ENCODE results near the gene JARID2.

JARID2 gene

GRCh38 chr6:15362274-15363160 is 116.6 kb downstream of the JARID2 start:
- DNase-seq: no peak

DNA sequence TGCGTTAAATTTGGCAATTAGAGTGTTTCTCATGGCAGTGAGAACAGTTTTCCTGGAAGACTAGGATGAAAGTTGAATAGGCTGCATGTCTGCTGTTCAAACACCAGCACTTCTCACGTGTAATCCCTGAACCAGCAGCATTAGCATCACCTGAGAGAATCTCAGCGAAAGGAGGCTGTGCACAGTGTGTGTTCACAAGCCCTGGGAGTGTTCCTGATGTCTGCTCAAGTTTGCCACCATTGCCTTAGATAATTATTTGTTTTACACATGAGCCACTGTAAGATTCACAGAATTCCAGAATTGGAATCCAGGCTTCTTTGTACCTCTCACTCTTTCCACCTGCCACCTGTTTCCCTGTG is 117.3 kb downstream of the JARID2 start:
- no peak for DNase-seq

DNA sequence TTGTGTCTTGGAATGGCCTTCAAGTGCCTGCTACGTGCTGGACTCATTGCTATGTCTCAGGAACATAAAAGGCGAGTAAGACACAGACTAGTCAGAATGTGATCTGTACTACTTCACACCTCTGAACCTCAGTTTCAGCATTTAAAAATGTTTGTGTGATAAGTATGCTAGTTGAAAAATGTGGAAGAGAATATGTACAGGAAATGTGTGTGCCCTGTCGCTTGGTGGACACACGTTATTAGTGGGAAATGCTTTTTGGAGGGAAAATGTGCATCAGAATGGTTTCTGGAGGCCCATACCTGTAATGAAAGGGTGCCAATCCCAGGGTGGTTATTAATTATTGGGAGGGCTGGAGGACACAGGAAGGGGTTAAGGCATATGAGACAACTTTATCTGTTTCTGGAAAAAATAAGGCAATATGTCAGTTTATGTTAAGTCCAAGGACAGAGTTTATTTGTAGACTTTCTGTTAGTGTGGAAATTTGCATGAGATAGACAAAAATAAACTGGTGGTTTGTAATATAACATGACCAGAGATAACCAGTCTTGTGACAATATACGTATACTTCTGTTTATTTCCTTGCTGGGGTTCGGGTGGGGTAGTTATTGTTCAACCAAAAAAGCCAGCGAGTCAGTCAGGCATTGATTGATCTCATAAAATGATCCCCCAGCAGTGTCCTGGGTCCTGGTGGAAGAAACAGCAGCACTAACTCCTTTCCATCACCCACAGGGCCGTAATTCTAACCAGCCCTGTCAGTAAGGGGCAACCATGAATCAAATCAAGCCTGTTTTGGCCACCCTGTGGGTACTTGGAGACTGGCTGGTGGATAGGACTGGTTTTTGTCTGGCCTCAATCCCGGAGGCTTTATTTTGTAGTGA is 117.9 kb downstream of the JARID2 start:
- no peak for DNase-seq

DNA sequence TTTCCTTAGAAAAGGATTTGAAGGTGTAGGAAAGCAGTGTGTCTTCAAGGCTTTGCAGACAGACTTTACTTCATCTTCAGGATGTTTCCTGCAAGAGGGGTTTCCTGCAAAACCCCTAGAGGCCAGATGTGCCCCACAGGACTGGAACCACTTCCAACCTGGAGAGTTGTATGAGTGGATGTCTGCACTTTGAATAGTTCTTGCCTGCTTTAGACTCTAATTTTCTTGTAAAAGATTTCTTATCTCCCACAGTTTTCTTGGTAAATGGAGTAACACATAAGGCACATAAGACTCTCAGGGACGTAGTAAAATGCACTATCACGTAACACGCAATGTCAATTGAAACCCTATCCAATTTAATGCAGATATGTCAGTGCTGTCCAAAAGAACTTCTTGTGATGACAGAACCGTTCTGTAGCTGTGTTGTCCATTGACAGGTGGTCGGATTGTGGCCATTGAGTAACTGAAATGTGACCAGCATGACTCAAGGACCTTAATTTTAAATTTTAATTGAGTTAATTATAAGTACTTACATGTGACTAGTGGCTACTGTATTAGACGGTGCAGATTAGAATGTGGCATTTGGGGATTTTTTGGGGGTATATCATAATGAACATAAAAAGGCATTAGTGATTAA is 118.7 kb downstream of the JARID2 start:
- DNase-seq: no peak

GRCh38 chr6:15365273-15365687 is 119.4 kb downstream of the JARID2 start:
- DNase-seq: peak; percentile 95

DNA sequence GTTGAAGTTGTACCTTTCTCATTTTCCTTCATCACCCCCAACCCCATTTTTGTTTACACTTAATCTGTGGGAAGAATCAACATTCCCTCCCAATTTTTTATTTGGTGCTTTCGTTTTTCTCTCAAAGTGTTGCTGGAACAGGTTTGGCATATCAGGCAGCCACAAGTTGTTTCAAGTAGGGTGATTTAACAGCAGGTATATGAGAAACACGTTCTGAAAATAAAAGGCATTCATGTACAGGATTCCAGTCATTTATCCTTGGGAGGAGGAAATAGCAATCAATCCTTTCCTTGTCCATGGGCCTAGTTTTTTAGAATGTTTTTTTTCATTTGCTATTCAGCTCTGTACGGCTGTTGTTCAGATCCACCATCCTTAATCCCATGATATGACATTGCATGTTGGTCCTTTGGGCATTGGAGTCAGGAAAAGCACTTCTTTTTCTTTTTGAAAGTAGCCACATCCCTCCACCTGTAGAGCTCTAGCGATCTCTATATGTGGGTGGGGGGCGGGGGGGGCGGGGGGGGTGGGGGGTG is 120.2 kb downstream of the JARID2 start:
- DNase-seq: no peak

DNA sequence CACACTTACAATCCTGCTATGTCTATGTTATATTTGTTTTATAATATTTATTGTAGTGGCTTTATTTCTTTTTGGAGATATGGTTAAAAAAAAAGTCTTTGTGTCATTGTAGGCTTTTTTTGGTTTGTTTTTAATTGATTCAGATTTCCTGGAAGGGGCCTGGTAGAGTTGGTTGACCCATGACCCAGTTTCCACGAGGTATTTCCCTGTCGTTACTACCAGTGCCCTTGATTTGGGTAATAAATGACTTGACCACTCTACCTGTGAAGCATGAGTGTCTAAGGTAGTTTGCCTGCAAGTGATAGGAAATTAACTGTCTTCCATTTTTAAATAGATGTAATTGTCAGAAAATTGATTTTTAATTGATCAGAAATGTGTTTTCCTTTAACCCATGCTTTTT is 121.0 kb downstream of the JARID2 start:
- DNase-seq: no peak

- no peak for DNase-seq
These were observed 122.3 kb downstream of the JARID2 start for GRCh38 chr6:15368186-15368585.

DNA sequence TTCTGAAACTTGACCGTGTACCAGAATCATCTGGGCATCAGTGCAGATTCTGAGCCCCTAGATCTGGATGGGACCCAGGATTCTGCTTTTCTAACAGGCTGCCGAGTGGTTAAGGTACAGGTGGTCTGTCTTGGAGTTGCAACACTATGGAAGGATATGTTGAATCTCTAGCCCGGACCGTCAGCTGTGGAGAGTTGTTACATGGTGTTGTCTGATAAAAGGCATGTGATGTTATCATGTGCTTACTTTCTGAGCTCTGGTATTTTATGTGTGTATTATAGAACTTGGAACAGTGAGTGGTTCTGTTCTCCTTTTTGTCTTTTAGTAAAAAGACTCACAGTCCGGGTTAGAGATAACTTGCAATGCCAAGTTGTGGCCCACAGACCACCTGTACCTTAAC is 123.0 kb downstream of the JARID2 start:
- DNase-seq: no peak

GRCh38 chr6:15369838-15370237 is 124.0 kb downstream of the JARID2 start:
- peak; percentile 28 for DNase-seq

- DNase-seq: no peak
These were observed 125.1 kb downstream of the JARID2 start for GRCh38 chr6:15370733-15371671.

- DNase-seq: no peak
These were observed 127.1 kb downstream of the JARID2 start for GRCh38 chr6:15372932-15373331.

GRCh38 chr6:15374119-15374518 is 128.2 kb downstream of the JARID2 start:
- no peak for DNase-seq

GRCh38 chr6:15375018-15375417 is 129.1 kb downstream of the JARID2 start:
- DNase-seq: no peak

- no peak for DNase-seq
These were observed 129.9 kb downstream of the JARID2 start for GRCh38 chr6:15375638-15376290.

- DNase-seq: no peak
These were observed 131.1 kb downstream of the JARID2 start for GRCh38 chr6:15376900-15377487.

DNA sequence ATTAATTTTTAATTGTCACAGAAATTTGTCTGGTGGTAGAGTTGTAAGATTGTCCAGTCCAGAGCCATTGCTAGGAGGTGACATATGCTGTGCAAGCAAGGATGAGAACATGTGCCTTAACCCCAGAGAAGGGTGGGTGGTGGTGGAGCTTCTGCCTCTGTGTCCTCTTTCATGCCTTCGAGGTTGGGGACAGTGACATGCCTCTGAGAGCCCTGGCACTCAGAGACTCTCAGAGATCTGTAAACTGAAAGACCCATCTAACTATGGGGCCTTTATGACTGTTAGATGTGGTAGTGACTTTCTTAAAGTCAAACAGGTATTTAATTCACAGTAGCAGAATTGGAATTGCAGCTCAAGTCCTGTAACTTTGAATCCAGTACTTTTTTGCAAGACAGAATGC is 132.4 kb downstream of the JARID2 start:
- DNase-seq: no peak

DNA sequence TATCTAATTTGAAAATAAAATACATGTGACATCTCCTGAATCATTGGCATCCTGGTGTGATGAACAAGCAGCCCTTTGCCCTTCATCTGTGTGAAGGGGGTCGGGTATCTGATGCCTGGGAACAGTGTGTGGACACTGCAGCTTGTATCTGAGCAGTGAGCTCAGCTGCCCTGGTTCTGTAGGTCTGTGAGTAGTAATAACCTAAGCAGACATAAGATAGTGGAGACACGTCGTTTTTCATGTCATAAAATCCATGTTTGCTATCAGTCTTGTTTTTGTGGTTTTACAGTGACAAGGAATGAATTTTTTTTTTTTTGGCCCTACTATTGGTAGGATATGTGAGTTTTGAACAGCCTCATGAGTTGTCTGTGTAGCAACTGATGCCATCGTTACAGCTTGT is 133.0 kb downstream of the JARID2 start:
- DNase-seq: no peak

- no peak for DNase-seq
These were observed 134.5 kb downstream of the JARID2 start for GRCh38 chr6:15380351-15380750.

DNA sequence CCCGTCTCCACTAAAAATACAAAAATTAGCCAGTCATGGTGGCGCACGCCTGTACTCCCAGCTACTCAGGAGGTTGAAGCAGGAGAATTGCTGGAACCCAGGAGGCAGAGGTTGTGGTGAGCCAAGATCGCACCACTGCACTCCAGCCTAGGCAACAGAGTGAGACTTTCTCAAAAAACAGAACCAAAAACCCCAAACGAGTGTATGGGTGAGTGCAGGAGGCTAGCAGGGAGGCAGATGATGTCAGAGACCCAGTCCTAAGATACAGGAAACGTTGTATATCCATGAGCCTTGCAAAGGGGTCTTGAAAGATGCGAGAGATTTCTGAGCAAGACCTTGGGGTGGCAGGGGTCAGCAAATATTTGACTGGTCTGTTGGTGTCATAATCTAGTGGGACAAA is 136.2 kb downstream of the JARID2 start:
- no peak for DNase-seq

DNA sequence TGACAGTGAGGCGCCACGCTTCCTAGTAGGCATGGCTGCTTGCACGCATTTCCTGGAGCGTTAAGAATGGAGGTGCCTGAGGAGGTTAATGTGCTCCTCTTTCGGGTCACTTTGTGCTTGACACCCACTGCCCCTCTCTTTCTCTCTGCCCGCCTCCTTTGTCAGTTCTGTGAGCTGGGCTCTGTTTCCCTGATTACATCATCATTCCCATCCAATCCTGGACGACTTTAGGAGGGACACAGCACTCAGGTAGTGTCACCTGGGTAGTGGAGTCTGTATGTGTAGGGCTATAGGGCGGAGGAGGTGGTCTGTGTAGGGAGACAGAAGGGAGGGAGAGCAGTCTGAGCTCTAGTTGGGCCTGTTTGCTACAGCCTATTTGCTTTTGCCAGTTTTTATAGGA is 136.8 kb downstream of the JARID2 start:
- no peak for DNase-seq

All from fibroblast of skin of right biceps (primary cell).